GM19395 (cell line): ENCODE results near the gene ZNF747.
"Not testable (repeated sequence)": the region's sequence is repeated elsewhere in the genome, so short reads cannot be mapped to it uniquely, and the experiment has no call there.

ENCODE experiments used
- ATAC-seq: cut with Tn5 transposase; IDR thresholded peaks from one replicate; pipeline ENCODE4 v1.9.1; 2021; ENCODE audit warnings: mild to moderate bottlenecking, moderate library complexity; ENCODE audit not compliant: unreplicated experiment

ZNF747 gene

GRCh38 chr16:30557957-30558788, 23.5 kb upstream of the ZNF747 start, which contains the start of gene ZNF764:
Gene ZNF764 (minus strand): TSS chr16:30558374. CDS start chr16:30558182, 192 bp downstream.
- peak; percentile 91 for ATAC-seq

DNA sequence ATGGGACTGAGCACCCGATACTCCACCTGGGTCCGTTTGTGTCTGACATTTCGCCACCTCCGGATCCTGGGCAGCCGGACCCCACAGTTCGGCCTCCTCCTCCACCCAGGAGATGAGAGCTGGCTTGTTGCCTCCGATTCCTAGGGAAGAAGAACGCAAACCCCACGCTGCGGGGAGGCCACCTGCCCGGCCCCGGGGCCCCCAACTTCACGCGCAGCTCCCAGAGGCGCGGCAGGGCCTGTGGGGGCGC, 23.0 kb upstream of the ZNF747 start:
- peak; percentile 12 for ATAC-seq

DNA sequence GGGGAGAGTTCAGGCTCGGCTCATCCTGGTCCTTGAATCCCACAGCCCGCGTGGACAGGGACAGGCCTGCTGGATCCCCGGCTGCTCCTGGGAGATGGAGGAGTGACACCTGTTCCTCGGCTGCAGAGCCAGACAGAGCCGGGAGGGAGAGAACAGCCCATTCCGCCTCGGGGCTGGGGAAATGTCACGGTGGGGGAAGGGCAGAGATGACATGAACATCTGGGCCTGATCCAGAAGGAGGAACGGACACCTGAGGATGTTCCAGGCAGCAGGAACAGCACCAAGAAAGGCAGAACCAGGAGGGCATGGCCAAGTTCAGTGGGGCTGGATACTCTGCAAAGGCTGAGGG, 21.4 kb upstream of the ZNF747 start:
- no peak for ATAC-seq

DNA sequence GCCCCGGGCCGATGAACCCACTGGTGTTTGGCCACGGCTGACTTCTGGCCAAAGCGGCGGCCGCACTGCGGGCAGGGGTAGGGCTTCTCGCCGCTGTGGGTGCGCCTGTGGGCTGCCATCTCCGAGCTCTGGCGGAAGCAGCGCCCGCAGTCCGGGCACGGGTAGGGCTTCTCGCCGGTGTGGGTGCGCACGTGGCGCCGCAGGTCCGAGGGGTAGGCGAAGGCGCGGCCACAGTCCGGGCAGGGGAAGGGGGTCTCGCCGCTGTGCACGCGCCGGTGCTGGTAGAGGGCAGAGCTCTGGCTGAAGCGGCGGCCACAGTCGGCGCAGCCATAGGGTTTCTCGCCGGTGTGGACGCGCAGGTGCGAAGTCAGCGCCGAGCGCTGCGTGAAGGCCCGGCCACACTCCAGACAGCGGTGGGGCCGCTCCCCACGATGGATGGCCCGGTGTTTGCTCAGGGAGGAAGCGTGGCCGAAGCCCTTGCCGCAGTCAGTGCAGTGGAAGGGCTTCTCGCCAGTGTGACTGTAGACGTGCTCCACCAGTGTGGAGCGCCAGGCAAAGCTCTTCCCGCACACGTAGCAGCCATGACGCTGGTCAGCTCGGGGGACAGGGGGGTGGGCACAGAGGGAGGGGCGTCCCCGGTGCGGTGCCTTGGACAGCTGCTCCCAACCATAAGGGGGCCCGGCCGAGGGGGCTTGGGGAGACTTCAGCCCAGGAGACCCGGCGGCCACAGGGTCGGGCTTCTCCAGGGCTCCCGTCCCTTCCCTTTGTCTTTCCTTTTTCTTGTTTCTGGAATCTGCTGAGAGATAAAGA, 20.9 kb upstream of the ZNF747 start:
- ATAC-seq = no peak

GRCh38 chr16:30554557-30555314, 20.1 kb upstream of the ZNF747 start:
- ATAC-seq = no peak

DNA sequence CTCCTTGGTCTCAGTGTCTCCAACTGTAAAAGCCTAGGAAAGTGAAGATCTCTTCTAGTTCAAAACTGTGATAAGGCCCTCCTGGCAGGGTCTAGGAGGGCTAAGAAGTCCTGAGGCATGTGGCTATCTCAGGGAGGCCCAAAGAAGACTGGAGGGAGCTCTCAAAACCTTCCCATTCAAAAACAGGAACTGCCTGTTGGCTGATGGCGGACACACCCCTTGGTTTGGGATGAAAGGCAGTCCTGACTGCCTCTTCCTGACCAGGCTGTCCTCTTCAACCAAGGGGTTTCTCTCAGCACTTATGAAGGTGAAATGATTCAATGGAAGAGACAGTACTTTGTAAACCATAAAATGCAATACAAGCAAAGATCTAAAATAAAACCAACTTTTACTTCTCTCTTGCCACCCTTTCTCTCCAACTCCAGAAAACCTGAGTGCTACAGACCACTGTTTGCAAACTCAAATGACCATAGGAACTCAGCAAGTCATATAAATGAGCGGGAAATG, 18.8 kb upstream of the ZNF747 start:
- no peak for ATAC-seq

DNA sequence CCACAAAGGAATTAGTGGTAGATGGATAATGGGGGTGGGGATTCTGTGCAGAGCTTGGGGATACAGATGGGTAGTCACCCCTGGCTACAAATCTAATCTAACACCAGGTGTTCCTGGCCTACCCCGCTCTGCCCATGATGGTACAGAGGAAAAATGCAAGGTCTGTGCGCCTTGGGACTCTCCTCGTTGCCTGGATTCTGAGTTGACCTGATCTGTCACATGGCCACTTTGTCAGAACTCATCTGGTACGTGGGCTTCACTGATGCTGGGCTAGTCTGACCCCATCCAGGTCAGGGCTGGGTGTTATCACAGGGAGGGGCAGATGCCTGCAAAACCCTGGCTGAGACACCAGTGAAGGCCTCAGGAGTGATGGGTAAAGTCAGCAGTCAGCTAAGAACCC, 18.3 kb upstream of the ZNF747 start:
- no peak for ATAC-seq

GRCh38 chr16:30551781-30552180, 17.1 kb upstream of the ZNF747 start:
- ATAC-seq = no peak

DNA sequence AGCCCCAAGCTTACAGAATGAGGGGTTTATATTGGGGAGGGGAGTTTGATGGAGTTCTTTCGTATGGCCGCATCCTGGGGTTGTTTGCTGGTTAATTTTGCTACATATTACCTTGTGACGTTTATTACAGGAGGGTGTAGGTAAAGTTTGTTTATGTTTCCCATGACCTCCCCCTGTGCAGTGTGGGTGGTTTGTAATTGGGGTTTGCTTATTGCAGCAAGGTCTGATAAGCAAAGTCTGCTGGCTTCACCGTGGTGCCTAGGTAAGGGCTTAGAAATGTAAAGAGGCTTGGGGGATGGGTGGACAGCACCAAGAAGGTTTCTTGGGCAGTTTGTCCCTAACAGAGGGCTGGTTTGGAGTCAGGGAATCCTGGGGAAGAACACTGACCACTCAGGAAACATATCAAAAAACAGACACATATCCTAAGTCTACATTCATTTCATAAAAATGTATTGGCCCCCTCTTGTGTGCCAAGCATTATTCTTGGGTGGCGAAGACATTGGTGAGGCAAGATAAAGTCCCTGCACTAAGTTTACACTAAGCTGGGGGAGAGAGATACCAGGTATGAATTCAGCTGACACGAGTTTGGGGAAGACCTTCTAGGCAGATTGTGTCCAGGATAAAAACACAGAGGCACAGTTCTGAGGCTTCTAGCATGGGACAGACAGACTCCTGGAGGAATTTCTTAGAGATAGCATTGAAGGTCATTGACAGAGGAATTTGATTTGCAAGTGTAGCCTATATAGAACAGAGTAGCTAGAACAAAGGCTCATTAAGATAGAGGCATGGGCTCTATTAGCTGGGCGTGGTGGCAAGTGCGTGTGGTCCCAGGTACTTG, 14.0 kb upstream of the ZNF747 start:
- no peak for ATAC-seq

GRCh38 chr16:30546115-30546514, 11.5 kb upstream of the ZNF747 start:
- ATAC-seq = no peak

- no peak for ATAC-seq
These were observed 8.4 kb upstream of the ZNF747 start for GRCh38 chr16:30543067-30543466.

- no peak for ATAC-seq
These were observed 7.1 kb upstream of the ZNF747 start for GRCh38 chr16:30541502-30542329.

- not testable (repeated sequence) for ATAC-seq
These were observed 6.3 kb upstream of the ZNF747 start for GRCh38 chr16:30540916-30541464.

- ATAC-seq = not testable (repeated sequence)
These were observed 5.4 kb upstream of the ZNF747 start for GRCh38 chr16:30539986-30540526.

GRCh38 chr16:30539000-30539964, 4.6 kb upstream of the ZNF747 start:
- ATAC-seq = no peak

DNA sequence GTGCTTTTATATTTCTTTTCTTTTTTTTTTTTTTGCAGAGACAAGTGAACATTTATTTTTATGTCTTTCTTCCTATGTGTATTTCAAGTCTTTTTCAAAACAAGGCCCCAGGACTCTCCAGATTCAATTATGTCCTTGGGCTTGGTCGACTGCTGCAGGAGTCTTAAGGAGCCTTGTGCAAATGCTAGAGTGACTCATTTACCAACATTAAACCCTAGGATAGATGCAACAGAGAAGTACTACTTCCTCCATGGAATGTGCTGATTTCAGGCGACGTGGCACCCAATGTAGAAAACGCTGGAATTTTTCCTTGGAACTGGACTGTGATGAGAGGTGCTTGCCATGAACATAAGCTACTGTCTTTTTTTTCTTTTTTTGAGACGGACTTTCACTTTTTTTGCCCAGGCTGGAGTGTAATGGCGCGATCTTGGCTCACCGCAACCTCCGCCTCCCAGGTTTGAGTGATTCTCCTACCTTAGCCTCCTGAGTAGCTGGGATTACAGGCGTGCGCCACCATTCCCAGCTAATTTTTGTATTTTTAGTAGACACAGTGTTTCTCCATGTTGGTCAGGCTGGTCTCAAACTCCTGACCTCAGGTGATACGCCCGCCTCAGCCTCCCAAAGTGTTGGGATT, 1.9 kb upstream of the ZNF747 start:
- not testable (repeated sequence) for ATAC-seq

DNA sequence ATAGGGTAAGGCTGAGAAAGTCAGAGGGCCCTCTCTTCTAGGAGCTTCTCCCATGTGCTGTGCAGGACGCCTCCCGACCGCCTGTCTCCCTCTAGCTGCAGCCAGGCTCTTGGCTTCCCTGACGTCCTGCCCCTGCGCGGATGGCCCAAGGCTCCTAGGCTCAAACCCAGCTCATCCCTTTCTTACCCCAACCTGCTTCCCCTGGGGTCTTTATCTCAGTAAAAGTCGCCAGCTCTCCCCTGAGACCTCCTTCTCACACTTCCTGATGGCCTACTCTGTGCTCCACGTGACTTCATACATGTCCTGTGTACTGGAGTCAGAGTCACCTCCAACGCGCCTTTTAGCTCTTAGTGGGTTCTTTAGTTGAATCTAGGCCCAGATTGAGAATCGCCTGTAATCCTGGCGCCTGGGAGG, 1.1 kb upstream of the ZNF747 start:
- no peak for ATAC-seq
